ENCODE measurements around the gene TSPAN5. TPM values are rescaled to one million over a fixed set of nuclear protein-coding genes. Genes with fewer than 3 reads are reported as not detected.

The TSPAN5 gene
- polyA plus RNA-seq, 1 donor (not counting 4 experiments of a cell fraction or from before 2014, with no cell fraction given) = 45.5 TPM

- dilution Hi-C loops (cut with MboI; ENCODE audit: extremely low pct_ligation_motif_present, low sequenced_read_pairs) = no loop called here
- FAIRE-seq = no peak
These were observed 210.8 kb downstream of the TSPAN5 start for GRCh38 chr4:98447648-98448047.

GRCh38 chr4:98446499-98447375, 211.7 kb downstream of the TSPAN5 start:
- TF ChIP-seq CTCF (optimal IDR thresholded peaks at IDR 0.05 in 1 of 3, IDR thresholded peaks at IDR 0.05 in 1 of 3, conservative IDR thresholded peaks at IDR 0.05 in 1 of 3; ENCODE audit: extremely low read depth in 1 of 3, insufficient read depth in 2 of 3, low read length in 3 of 3) = no peak
- no peak for TF ChIP-seq EZH2 (IDR thresholded peaks at IDR 0.05; ENCODE audit: low read length)
- Histone ChIP-seq H3K27me3 (ENCODE audit: control insufficient read depth, extremely low read depth, insufficient read depth, low read length) (no peaks in the 10 kb centered on the region), H3K36me3 (ENCODE audit: control insufficient read depth in 2 of 2, extremely low read depth in 1 of 2, insufficient read depth in 2 of 2, low read length in 2 of 2) (peaks cover 3 to 9% of the 10 kb centered on the region in 2 experiments), H2AFZ (ENCODE audit: control insufficient read depth, low read length) (no peak overlapping the region), H3K9me1 (ENCODE audit: control insufficient read depth, extremely low read depth, insufficient read depth, low read length) (no peaks in the 10 kb centered on the region), H3K4me1 (ENCODE audit: control insufficient read depth, extremely low read depth, insufficient read depth, low read length) (peaks cover 30% of the 10 kb centered on the region), H3K9me3 (ENCODE audit: control insufficient read depth, low read depth, low read length) (no peaks in the 10 kb centered on the region), H3K4me3 (ENCODE audit: control insufficient read depth in 2 of 3, extremely low read depth in 1 of 3, insufficient read depth in 2 of 3, low read depth in 1 of 3, low read length in 3 of 3) (no peak overlapping the region), H3K4me2 (ENCODE audit: control insufficient read depth, extremely low read depth, insufficient read depth, low read depth, low read length) (peak overlapping the region; percentile 27), H4K20me1 (ENCODE audit: control insufficient read depth, extremely low read depth, insufficient read depth, low read length) (no peaks in the 10 kb centered on the region), H3K27ac (ENCODE audit: control insufficient read depth, insufficient read depth, low read length) (peak overlapping the region; percentile 47), H3K79me2 (ENCODE audit: control insufficient read depth, insufficient read depth, low read length) (no peaks in the 10 kb centered on the region), H3K9ac (ENCODE audit: control insufficient read depth, extremely low read depth, insufficient read depth, low read length) (no peak overlapping the region)
- DNase-seq (ENCODE audit: low read depth, low spot score) = peak; percentile 36
- dilution Hi-C loops (cut with MboI; ENCODE audit: extremely low pct_ligation_motif_present, low sequenced_read_pairs) = no loop called here
- FAIRE-seq = no peak

More at GRCh38 chr4:98447648-98448047, 210.8 kb downstream of the TSPAN5 start:
- H3K27ac ChIP-seq (ENCODE audit: control insufficient read depth, insufficient read depth, low read length) = no peak overlapping the region
- H3K9me3 ChIP-seq (ENCODE audit: control insufficient read depth, low read depth, low read length) = no peaks in the 10 kb centered on the region
- no peaks in the 10 kb centered on the region for H3K79me2 ChIP-seq (ENCODE audit: control insufficient read depth, insufficient read depth, low read length)
- no peak overlapping the region for H3K4me3 ChIP-seq (ENCODE audit: control insufficient read depth in 2 of 3, extremely low read depth in 1 of 3, insufficient read depth in 2 of 3, low read depth in 1 of 3, low read length in 3 of 3)
- no peaks in the 10 kb centered on the region for H3K27me3 ChIP-seq (ENCODE audit: control insufficient read depth, extremely low read depth, insufficient read depth, low read length)
- no peak overlapping the region for H2AFZ ChIP-seq (ENCODE audit: control insufficient read depth, low read length)
- no peak for DNase-seq (ENCODE audit: low read depth, low spot score)
- H3K9me1 ChIP-seq (ENCODE audit: control insufficient read depth, extremely low read depth, insufficient read depth, low read length) = no peaks in the 10 kb centered on the region
- H3K9ac ChIP-seq (ENCODE audit: control insufficient read depth, extremely low read depth, insufficient read depth, low read length) = no peak overlapping the region
- TF ChIP-seq EZH2 (IDR thresholded peaks at IDR 0.05; ENCODE audit: low read length) (no peak), CTCF (optimal IDR thresholded peaks at IDR 0.05 in 1 of 3, IDR thresholded peaks at IDR 0.05 in 1 of 3, conservative IDR thresholded peaks at IDR 0.05 in 1 of 3; ENCODE audit: extremely low read depth in 1 of 3, insufficient read depth in 2 of 3, low read length in 3 of 3) (peak in 2 of 3 experiments; percentile 8 to 26)
- no peaks in the 10 kb centered on the region for H4K20me1 ChIP-seq (ENCODE audit: control insufficient read depth, extremely low read depth, insufficient read depth, low read length)
- peaks cover 31% of the 10 kb centered on the region for H3K4me1 ChIP-seq (ENCODE audit: control insufficient read depth, extremely low read depth, insufficient read depth, low read length)
- no peak overlapping the region for H3K4me2 ChIP-seq (ENCODE audit: control insufficient read depth, extremely low read depth, insufficient read depth, low read depth, low read length)
- peaks cover 3 to 7% of the 10 kb centered on the region in 2 experiments for H3K36me3 ChIP-seq (ENCODE audit: control insufficient read depth in 2 of 2, extremely low read depth in 1 of 2, insufficient read depth in 2 of 2, low read length in 2 of 2)
